ENCODE measurements around the gene SI. TPM values are rescaled to one million over a fixed set of nuclear protein-coding genes. Genes with fewer than 3 reads are reported as not detected.
A peak's percentile ranks its signal among the peaks of the same experiment; 100 is the strongest.
"Not testable (repeated sequence)": the region's sequence is repeated elsewhere in the genome, so short reads cannot be mapped to it uniquely, and the experiment has no call there.

Gene SI
- total RNA-seq, result 10 to 100 TPM; 53.2 to 56.4 TPM
- long read RNA-seq, partial matches to known transcripts, result 13 of 14 reads
- long read RNA-seq, other reads (novel, unspliced or antisense), result 1 of 14 reads

GRCh38 chr3:165078293-165078692 lies at the start of gene SI:
Gene SI, minus strand, starts transcription at chr3:165078496. Its CDS starts 2,484 bp downstream, at chr3:165076012.
- intact Hi-C loops (cut with DNase I, micrococcal nuclease), result no loop called here
- DNase-seq (no peak), ATAC-seq (peak; percentile 68)

GRCh38 chr3:165125836-165126235 lies 47.5 kb upstream of the SI start:
- intact Hi-C loops (cut with DNase I, micrococcal nuclease), result no loop called here
- DNase-seq (no peak), ATAC-seq (no peak)

GRCh38 chr3:165111401-165111800 lies 33.1 kb upstream of the SI start:
- no peak for DNase-seq

DNA sequence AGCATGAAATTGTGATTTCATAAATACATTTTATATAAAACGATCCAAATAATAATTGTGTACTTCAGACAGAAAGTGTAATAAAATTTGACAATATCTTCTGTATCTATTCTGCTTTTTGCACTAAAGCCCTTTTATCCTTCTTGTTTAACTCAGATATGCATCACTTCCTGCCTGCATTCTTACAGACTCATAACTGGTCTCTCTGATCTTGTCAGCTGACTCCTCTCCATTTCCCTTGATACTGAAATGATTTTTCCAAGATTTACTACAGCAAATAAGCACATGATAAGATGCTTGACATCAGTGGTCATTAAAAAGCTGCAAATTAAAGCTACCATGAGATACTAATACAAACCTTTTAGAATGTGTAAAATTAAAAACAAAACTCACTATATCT lies 25.3 kb upstream of the SI start:
- DNase-seq (no peak), ATAC-seq (no peak)
- intact Hi-C loops (cut with DNase I, micrococcal nuclease), result no loop called here

More at GRCh38 chr3:165111401-165111800, 33.1 kb upstream of the SI start:
- intact Hi-C loops (cut with DNase I, micrococcal nuclease), result no loop called here
- ATAC-seq, result peak; percentile 43

- peak; percentile 92 for ATAC-seq
- no peak for DNase-seq
- intact Hi-C loops (cut with DNase I, micrococcal nuclease), result no loop called here
These were observed 4.4 kb upstream of the SI start for GRCh38 chr3:165082650-165083049.

DNA sequence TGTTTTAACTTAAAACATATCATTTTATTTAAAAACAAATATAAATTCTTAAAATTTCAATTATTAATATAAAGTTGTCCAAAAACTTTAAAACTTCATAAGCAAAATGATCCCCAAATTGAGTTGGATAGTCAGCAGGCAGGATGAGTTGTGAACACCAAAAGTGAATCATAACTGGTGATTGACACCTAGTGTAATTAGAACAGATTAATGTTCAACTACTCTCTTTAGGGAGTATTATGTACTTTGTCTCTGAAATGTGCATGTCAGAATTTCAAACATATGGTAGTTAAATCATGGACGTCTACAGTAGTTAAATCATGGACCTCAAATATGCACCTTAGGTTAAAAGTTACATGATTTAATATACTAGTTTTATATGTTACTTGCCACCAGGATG lies 2.9 kb upstream of the SI start:
- ATAC-seq (peak; percentile 72), DNase-seq (no peak)
- intact Hi-C loops (cut with DNase I, micrococcal nuclease), result no loop called here

DNA sequence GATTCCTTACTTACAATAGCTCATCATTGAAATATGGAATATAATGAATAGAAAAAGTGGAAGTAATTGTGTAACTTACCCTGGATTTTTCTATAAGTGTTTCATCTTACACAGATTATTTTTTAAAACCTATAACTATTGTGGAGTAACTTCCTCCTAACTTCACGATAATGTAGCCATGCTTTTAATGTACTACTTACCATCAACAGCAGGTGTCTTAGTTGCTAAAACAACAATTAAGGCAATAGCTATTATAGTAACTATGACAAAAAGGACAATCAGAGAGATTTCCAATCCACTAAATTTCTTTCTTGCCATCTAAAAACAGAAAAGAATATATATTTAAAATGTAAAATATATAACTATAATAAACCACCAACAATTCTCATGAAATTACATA lies 2.6 kb downstream of the SI start:
- ATAC-seq, result peak; percentile 41
- intact Hi-C loops (cut with DNase I, micrococcal nuclease), result no loop called here

DNA sequence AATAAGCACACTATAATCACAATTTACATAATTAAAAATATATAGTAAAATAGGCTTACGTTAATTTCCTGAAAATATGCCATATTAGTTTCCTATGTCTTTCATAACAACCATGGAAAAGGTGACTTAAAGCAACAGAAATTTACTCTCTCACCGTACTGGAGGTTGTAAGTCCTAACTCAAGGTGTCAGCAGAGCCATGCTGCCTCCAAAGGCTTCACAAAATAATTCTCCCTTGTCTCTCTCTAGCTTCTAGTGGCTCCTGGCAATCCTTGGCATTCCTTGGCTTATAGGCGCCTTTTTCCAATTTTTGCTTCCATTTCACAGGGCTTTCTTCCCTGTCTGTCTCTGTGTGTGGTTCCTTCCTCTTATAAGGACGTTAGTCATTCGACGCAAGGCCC lies 7.6 kb downstream of the SI start:
- intact Hi-C loops (cut with DNase I, micrococcal nuclease), result no loop called here
- DNase-seq (no peak), ATAC-seq (peak; percentile 71)

More for the DNA sequence above, 2.6 kb downstream of the SI start:
- no peak for DNase-seq

GRCh38 chr3:165056510-165056909 lies 21.8 kb downstream of the SI start:
- intact Hi-C loops (cut with DNase I, micrococcal nuclease), result no loop called here
- no peak for ATAC-seq
- DNase-seq, result no peak

DNA sequence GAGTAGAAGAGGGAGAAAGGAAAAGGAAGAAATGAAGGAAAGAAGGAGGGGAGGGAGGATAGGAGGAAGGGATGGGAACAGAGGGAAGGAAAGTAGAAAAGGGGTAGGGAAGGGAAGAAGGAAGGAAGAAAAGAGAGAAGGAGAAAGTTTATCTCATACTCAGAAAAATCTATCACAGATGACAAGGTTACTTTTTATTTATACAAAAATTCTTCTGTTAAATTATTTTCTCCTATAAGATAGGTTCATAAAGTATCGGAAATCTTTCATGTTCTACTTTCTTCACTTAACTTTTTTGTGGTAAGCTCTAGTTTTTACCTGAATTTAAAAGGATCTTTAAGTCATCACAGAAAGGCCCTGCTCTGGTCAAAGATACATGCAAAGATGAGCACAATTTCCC lies 38.1 kb downstream of the SI start:
- intact Hi-C loops (cut with DNase I, micrococcal nuclease), result no loop called here
- DNase-seq, result no peak
- no peak for ATAC-seq

DNA sequence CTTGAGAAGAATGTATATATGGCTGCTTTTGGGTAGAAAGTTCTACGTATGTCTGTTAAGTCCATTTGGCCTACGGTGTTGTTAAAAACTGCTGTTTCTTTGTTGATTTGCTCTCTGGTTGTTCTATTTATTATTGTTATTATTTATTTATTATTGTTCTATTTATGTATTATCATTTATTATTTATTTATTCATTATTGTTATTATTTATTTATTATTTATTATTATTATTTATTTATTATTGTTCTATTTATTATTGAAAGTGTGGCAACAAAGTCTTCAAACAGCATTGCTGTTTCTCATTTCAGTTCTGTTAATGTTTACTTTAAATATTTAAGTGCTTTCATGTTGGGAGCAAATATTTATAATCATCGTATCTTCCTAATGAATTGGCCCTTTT lies 66.7 kb downstream of the SI start:
- no peak for DNase-seq
- intact Hi-C loops (cut with DNase I, micrococcal nuclease), result no loop called here
- no peak for ATAC-seq

- no peak for ATAC-seq
- intact Hi-C loops (cut with DNase I, micrococcal nuclease), result no loop called here
- DNase-seq, result no peak
These were observed 93.3 kb downstream of the SI start for GRCh38 chr3:164984947-164985346.

DNA sequence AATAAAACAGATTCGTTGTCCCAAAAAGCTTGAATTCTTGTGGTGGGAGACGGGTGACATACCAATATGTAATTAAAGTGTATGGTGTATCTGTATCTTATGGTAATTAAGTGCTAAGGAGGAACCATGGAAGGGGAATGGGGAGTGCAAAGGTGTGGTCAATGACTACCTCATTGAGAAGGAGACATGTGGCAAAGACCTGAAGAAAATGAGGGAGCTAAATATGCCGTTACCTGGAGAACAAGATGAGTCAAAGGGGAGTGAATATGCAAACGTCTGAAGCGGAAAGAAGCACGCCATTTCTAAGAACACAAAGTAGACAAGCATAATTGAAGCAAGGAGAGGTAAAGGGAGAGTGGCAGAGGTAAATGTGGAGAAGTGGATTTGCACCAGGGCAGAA lies 115.7 kb downstream of the SI start:
- no peak for DNase-seq
- intact Hi-C loops (cut with DNase I, micrococcal nuclease), result no loop called here
- ATAC-seq, result no peak

DNA sequence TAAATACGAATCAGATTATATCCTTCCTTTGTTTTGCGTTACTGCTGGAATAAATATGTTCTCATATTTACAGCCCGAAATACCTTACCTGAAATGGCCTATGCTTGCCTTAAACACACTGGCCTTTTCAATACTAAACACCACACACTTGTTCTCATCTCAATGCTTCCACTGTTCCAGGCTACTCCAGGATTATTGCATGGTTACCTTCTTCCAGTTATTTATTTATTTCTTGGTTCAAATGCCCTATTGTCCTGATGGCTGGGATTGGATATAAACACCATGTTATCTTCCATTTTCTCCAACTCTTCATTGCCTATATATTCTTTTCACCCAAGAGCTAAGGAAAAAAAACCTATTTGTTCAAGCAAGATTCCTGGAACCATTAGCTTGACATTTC lies 125.3 kb downstream of the SI start:
- intact Hi-C loops (cut with DNase I, micrococcal nuclease), result no loop called here
- DNase-seq (no peak), ATAC-seq (no peak)

DNA sequence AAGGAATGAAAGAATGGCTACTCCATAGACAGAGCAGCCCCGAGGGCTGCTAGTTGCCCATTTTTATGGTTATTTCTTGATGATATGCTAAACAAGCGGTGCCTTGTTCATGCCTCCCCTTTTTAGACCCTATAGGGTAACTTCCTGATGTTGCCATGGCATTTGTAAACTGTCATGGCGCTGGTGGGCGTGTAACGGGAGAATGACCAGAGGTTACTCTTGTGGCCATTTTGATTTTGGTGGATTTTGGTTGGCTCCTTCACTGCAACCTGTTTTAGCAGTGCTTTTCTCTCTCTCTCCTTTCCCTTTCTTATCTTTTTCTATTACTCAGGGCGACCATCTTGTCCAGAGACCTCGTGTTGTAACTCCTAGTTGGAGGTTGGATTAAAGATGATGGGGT lies 126.9 kb downstream of the SI start:
- intact Hi-C loops (cut with DNase I, micrococcal nuclease); ATAC-seq; DNase-seq: not testable (repeated sequence)

DNA sequence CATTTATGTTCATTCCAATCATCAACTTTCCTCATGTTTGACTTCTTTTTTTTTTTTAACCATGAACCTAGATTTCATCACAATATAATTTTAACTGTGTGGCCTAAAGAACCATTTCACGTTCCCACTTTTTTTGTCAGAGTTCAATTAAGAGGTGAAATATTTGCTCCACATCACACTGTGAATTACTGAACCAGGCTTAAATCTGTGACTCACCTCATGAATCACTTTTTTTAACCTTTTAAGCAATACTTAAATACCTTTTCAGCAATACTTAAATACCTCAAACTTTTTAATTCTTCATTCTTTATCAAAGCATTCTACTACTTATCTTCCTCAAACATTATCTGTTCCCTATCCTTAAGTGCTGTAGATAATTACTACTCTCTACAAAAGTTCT lies 137.6 kb downstream of the SI start:
- no peak for DNase-seq
- intact Hi-C loops (cut with DNase I, micrococcal nuclease), result no loop called here
- ATAC-seq, result no peak

GRCh38 chr3:164929642-164930041 lies 148.7 kb downstream of the SI start:
- no peak for DNase-seq
- intact Hi-C loops (cut with DNase I, micrococcal nuclease), result no loop called here
- no peak for ATAC-seq

Other genes with a start within 250 kb of the SI start
- under 1 TPM; 0.21 to 0.61 TPM for gene SLITRK3, start 117.9 kb upstream of the SI start, total RNA-seq

Data from left colon (tissue), 2 donors.